ENCODE data around the gene STRIT1. TPM values are rescaled to one million over a fixed set of nuclear protein-coding genes. Genes with fewer than 3 reads are reported as not detected.
A peak's percentile ranks its signal among the peaks of the same experiment; 100 is the strongest.

The STRIT1 gene
- total and polyA plus RNA-seq, 9 of the 15 experiments (the other 6 are each of a cell fraction or from before 2014, with no cell fraction given): not detected

GRCh38 chr3:155302891-155303290 lies 9.4 kb upstream of the STRIT1 start:
- Histone ChIP-seq H3K27me3 (ENCODE audit: control insufficient read depth in 2 of 2, insufficient read depth in 2 of 2, low read length in 2 of 2) (no peaks in the 10 kb centered on the region), H3K4me3 (no peak overlapping the region), H3K27ac (ENCODE audit: extremely low read depth, low read depth, low read length) (no peak overlapping the region), H3K4me1 (replicated peaks in 1 of 2; ENCODE audit: control insufficient read depth in 2 of 2, insufficient read depth in 2 of 2, low read length in 2 of 2) (peaks cover 0 to 8% of the 10 kb centered on the region in 2 experiments; a peak in 1 of 5 replicates), H3K79me2 (ENCODE audit: control insufficient read depth, insufficient read depth, low read length) (no peaks in the 10 kb centered on the region), H4K20me1 (replicated peaks; ENCODE audit: control insufficient read depth, insufficient read depth, low read length) (no peaks in the 10 kb centered on the region), H3K9me3 (replicated peaks; ENCODE audit: control insufficient read depth, insufficient read depth, low read depth, low read length) (peaks cover 3% of the 10 kb centered on the region), H3K4me2 (ENCODE audit: insufficient read depth, low read length) (no peak overlapping the region), H3K9me1 (ENCODE audit: control insufficient read depth, insufficient read depth, low read length) (no peaks in the 10 kb centered on the region), H2AFZ (ENCODE audit: low read depth, low read length) (peak overlapping the region; percentile 25), H3K36me3 (ENCODE audit: control insufficient read depth, insufficient read depth, low read length) (no peaks in the 10 kb centered on the region), H3K9ac (ENCODE audit: insufficient read depth in 1 of 2, low read depth in 2 of 2, low read length in 2 of 2) (no peak overlapping the region)
- in situ Hi-C loops (cut with MboI) (no loop called here), intact Hi-C loops (cut with micrococcal nuclease) (no loop called here)
- no peak for FAIRE-seq
- ChIA-PET CTCF (ENCODE audit: low intra/inter-chr PET ratio) (no interaction called here), POLR2A (interaction anchor here (0.6 kb wide), 1 partner anchor 404 kb away, joined by 5 read pairs; no protein-coding TSS in a partner anchor)
- no peak for ATAC-seq
- TF ChIP-seq KAT7 (CRISPR knock-in tag; IDR thresholded peaks at IDR 0.05; ENCODE audit: borderline replicate concordance) (no peak), HOXB6 (CRISPR knock-in tag; IDR thresholded peaks at IDR 0.05; ENCODE audit: borderline replicate concordance) (no peak), ZNF316 (IDR thresholded peaks at IDR 0.05) (peak; percentile 68), CHCHD3 (CRISPR knock-in tag; IDR thresholded peaks at IDR 0.05) (no peak), TEAD2 (tag; IDR thresholded peaks at IDR 0.05) (no peak), C11orf30 (IDR thresholded peaks at IDR 0.05; ENCODE audit: low read depth) (peak; percentile 50; the same call in 1 of the 2 replicates), MAFF (IDR thresholded peaks at IDR 0.05; ENCODE audit: low read length) (peak; percentile 18; the same call in 1 of the 2 replicates), SMARCC2 (IDR thresholded peaks at IDR 0.05; ENCODE audit: low read depth) (no peak), ZFP1 (CRISPR knock-in tag; IDR thresholded peaks at IDR 0.05) (no peak), POLR2A (conservative IDR thresholded peaks at IDR 0.05) (no peak), NFE2 (IDR thresholded peaks at IDR 0.05; ENCODE audit: low read depth) (no peak), FOXO4 (CRISPR knock-in tag; IDR thresholded peaks at IDR 0.05) (no peak)
- WGBS (ENCODE audit: insufficient coverage, low coverage, missing lambda C conversion rate): 66% methylated on average over 2 of the region's 2 CpGs
- no peak for DNase-seq (ENCODE audit: extremely low read depth in 1 of 4, low spot score in 3 of 4)
- BruUV-seq (replicated peaks): no TSS peak
